ENCODE results near the gene ZNF329. TPM values are rescaled to one million over a fixed set of nuclear protein-coding genes. Genes with fewer than 3 reads are reported as not detected.

ZNF329 gene
- polyA plus RNA-seq, 2 donors, result 2.0 to 2.3 TPM

- Histone ChIP-seq H3K27ac (ENCODE audit: low read depth in 2 of 2, low read length in 1 of 2) (no peak overlapping the region), H3K27me3 (ENCODE audit: control insufficient read depth in 1 of 2, insufficient read depth in 2 of 2, low read length in 2 of 2) (no peaks in the 10 kb centered on the region), H3K9me3 (ENCODE audit: control insufficient read depth in 2 of 2, insufficient read depth in 1 of 2, low read depth in 1 of 2, low read length in 1 of 2) (peaks cover 37 to 49% of the 10 kb centered on the region in 2 donors), H3K36me3 (ENCODE audit: control insufficient read depth in 2 of 2, insufficient read depth in 2 of 2, low read length in 1 of 2) (peaks cover 5 to 8% of the 10 kb centered on the region in 2 donors), H3K4me1 (ENCODE audit: control insufficient read depth in 2 of 2, insufficient read depth in 2 of 2, low read length in 1 of 2) (no peaks in the 10 kb centered on the region), H3K4me3 (ENCODE audit: low read depth in 1 of 2, low read length in 2 of 2) (no peak overlapping the region)
- 97 to 98% methylated on average over 62 to 69 of the region's 69 CpGs for WGBS, 2 donors
Measured at GRCh38 chr19:58084596-58085347, 65.8 kb downstream of the ZNF329 start.

- Histone ChIP-seq H3K4me3 (ENCODE audit: low read depth in 1 of 2, low read length in 2 of 2) (no peak overlapping the region), H3K36me3 (ENCODE audit: control insufficient read depth in 2 of 2, insufficient read depth in 2 of 2, low read length in 1 of 2) (peaks cover 5 to 8% of the 10 kb centered on the region in 2 donors), H3K9me3 (ENCODE audit: control insufficient read depth in 2 of 2, insufficient read depth in 1 of 2, low read depth in 1 of 2, low read length in 1 of 2) (peaks cover 38 to 42% of the 10 kb centered on the region in 2 donors), H3K27me3 (ENCODE audit: control insufficient read depth in 1 of 2, insufficient read depth in 2 of 2, low read length in 2 of 2) (no peaks in the 10 kb centered on the region), H3K27ac (ENCODE audit: low read depth in 2 of 2, low read length in 1 of 2) (no peak overlapping the region), H3K4me1 (ENCODE audit: control insufficient read depth in 2 of 2, insufficient read depth in 2 of 2, low read length in 1 of 2) (no peaks in the 10 kb centered on the region)
- WGBS, 2 donors, result 93 to 95% methylated on average over 3 of the region's 3 CpGs
Measured at GRCh38 chr19:58083021-58083420, 67.6 kb downstream of the ZNF329 start.

GRCh38 chr19:58079792-58080191, 70.8 kb downstream of the ZNF329 start:
- no peaks in the 10 kb centered on the region for H3K27me3 ChIP-seq (ENCODE audit: control insufficient read depth in 1 of 2, insufficient read depth in 2 of 2, low read length in 2 of 2)
- H3K4me1 ChIP-seq (ENCODE audit: control insufficient read depth in 2 of 2, insufficient read depth in 2 of 2, low read length in 1 of 2), result no peaks in the 10 kb centered on the region
- H3K27ac ChIP-seq (ENCODE audit: low read depth in 2 of 2, low read length in 1 of 2), result no peak overlapping the region
- no peaks in the 10 kb centered on the region for H3K36me3 ChIP-seq (ENCODE audit: control insufficient read depth in 2 of 2, insufficient read depth in 2 of 2, low read length in 1 of 2)
- peaks cover 13 to 37% of the 10 kb centered on the region in 2 donors for H3K9me3 ChIP-seq (ENCODE audit: control insufficient read depth in 2 of 2, insufficient read depth in 1 of 2, low read depth in 1 of 2, low read length in 1 of 2)
- 91% methylated on average over 10 of the region's 10 CpGs for WGBS, 2 donors
- no peak overlapping the region for H3K4me3 ChIP-seq (ENCODE audit: low read depth in 1 of 2, low read length in 2 of 2)

Other genes starting within 250 kb of the ZNF329 start
- gene ZNF417, start 234.2 kb downstream of the ZNF329 start, polyA plus RNA-seq, result 1 to 10 TPM; 1.7 to 2.4 TPM
- gene ZNF418, start 215.4 kb downstream of the ZNF329 start, polyA plus RNA-seq, result 1 to 10 TPM; 2.0 to 3.0 TPM
- gene ZNF256, start 203.1 kb downstream of the ZNF329 start, polyA plus RNA-seq, result 1 to 10 TPM; 2.5 TPM
- 1 to 10 TPM in 1 of 2 donors, under 1 TPM in 1; 0.32 to 1.0 TPM for gene C19orf18, start 176.3 kb downstream of the ZNF329 start, polyA plus RNA-seq
- 1 to 10 TPM; 4.6 to 7.2 TPM for gene ZNF606, start 148.0 kb downstream of the ZNF329 start, polyA plus RNA-seq
- under 1 TPM in 1 of 2 donors, not detected in 1; 0.05 TPM for gene ZSCAN1, start 116.8 kb downstream of the ZNF329 start, polyA plus RNA-seq
- 1 to 10 TPM; 1.6 to 2.9 TPM for gene ZNF135, start 91.5 kb downstream of the ZNF329 start, polyA plus RNA-seq
- 10 to 100 TPM; 20.2 to 22.9 TPM for gene ZSCAN18, start 52.6 kb downstream of the ZNF329 start, polyA plus RNA-seq
- 10 to 100 TPM; 15.4 to 16.7 TPM for gene ZNF274, start 32.3 kb upstream of the ZNF329 start, polyA plus RNA-seq
- gene ZNF544, start 78.1 kb upstream of the ZNF329 start, polyA plus RNA-seq, result 10 to 100 TPM; 14.7 to 17.9 TPM
- 1 to 10 TPM in 1 of 2 donors, under 1 TPM in 1; 0.91 to 1.6 TPM for gene ZNF8, start 128.2 kb upstream of the ZNF329 start, polyA plus RNA-seq
- gene ERVK3-1, start 154.6 kb upstream of the ZNF329 start, polyA plus RNA-seq, result 10 to 100 TPM; 15.2 to 23.1 TPM
- gene ZSCAN22, start 176.2 kb upstream of the ZNF329 start, polyA plus RNA-seq, result 1 to 10 TPM in 1 of 2 donors, under 1 TPM in 1; 0.87 to 1.0 TPM
- 10 to 100 TPM in 1 of 2 donors, 1 to 10 TPM in 1; 5.4 to 10.6 TPM for gene A1BG, start 202.7 kb upstream of the ZNF329 start, polyA plus RNA-seq
- gene ZNF497, start 212.0 kb upstream of the ZNF329 start, polyA plus RNA-seq, result 1 to 10 TPM in 1 of 2 donors, under 1 TPM in 1; 0.96 to 2.2 TPM
- gene ZNF837, start 230.2 kb upstream of the ZNF329 start, polyA plus RNA-seq, result 1 to 10 TPM; 2.5 to 2.8 TPM
- 1,000 to 10,000 TPM in 1 of 2 donors, 100 to 1,000 TPM in 1; 725 to 1,912 TPM for gene RPS5, start 236.5 kb upstream of the ZNF329 start, polyA plus RNA-seq
- 1 to 10 TPM; 1.6 to 4.6 TPM for gene RNF225, start 244.9 kb upstream of the ZNF329 start, polyA plus RNA-seq

Data from esophagus (tissue), 2 donors.